Measurements from ENCODE around the gene DGCR2.
A peak's percentile ranks its signal among the peaks of the same experiment; 100 is the strongest.

The DGCR2 gene

GRCh38 chr22:19117111-19117512 lies 5.1 kb downstream of the DGCR2 start:
- Mint-ChIP-seq H3K36me3 (ENCODE audit: low read depth) (peaks cover 7% of the 10 kb centered on the region), H3K4me1 (peaks cover 65% of the 10 kb centered on the region), H3K27ac (no peak overlapping the region), H3K27me3 (ENCODE audit: low read depth) (no peaks in the 10 kb centered on the region), H3K4me3 (peak overlapping the region in 1 of 3 experiments; percentile 53), H3K9me3 (no peaks in the 10 kb centered on the region)
- no peak for TF ChIP-seq CTCF (IDR thresholded peaks at IDR 0.05; ENCODE audit: unreplicated experiment in 3 of 3)

DNA sequence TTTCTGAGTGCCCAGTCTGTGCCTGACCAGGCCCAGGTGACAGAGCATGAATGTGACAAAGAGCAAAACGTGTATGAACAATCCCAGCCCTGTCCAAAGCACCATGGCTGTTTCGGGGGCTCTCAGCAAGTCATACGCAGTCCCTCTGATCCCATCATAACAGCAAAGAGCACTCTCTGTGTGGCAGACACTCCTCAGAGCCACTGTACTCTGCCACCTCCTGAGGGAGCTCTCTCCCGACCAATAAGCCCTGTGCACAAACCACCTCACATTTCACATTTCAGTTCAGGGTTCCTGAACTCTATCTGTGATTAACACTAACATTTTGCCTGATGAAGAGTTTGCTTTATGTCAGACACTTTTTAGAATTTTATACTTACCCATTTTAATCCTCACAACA lies 6.6 kb downstream of the DGCR2 start:
- TF ChIP-seq CTCF (IDR thresholded peaks at IDR 0.05; ENCODE audit: unreplicated experiment in 3 of 3), result no peak
- Mint-ChIP-seq H3K27me3 (ENCODE audit: low read depth) (no peaks in the 10 kb centered on the region), H3K4me1 (peaks cover 64% of the 10 kb centered on the region), H3K4me3 (peak overlapping the region in 1 of 3 experiments; percentile 27), H3K27ac (peak overlapping the region in 2 of 3 experiments; percentile 25 to 63), H3K9me3 (no peaks in the 10 kb centered on the region), H3K36me3 (ENCODE audit: low read depth) (peaks cover 7% of the 10 kb centered on the region)

DNA sequence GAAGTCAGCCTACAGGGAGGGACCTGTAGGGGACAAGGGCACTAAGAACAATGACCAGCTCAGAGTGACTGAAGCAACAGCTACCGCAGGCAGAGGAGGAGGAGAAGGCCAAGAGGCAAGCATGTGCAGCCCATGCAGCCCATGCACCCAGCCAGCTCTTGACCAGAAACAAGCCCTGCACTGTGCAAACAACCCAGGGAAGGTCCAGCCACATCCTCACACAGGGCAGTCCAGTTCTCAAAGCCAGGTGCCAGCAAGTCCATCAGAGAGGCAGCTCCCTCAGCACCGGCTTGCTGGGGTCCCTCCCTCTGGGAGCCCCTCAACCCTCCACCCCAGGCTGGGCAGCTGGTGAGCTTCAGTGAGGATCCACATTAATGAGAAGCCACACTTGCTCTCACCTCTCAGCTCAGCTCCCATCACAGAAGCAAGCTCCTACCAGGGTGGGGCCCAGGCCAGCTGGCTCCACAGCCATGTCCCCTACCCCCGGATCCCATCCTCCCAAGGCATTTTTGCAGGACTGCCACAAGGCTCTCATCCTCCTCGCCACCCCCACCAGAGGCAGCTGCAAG lies 7.1 kb downstream of the DGCR2 start:
- H3K4me3 Mint-ChIP-seq, result peak overlapping the region in 1 of 3 experiments; percentile 30
- no peaks in the 10 kb centered on the region for H3K9me3 Mint-ChIP-seq
- peaks cover 7% of the 10 kb centered on the region for H3K36me3 Mint-ChIP-seq (ENCODE audit: low read depth)
- H3K4me1 Mint-ChIP-seq, result peaks cover 61% of the 10 kb centered on the region
- peak overlapping the region in 2 of 3 experiments; percentile 25 to 63 for H3K27ac Mint-ChIP-seq
- H3K27me3 Mint-ChIP-seq (ENCODE audit: low read depth), result no peaks in the 10 kb centered on the region
- no peak for TF ChIP-seq CTCF (IDR thresholded peaks at IDR 0.05; ENCODE audit: unreplicated experiment in 3 of 3)

- Mint-ChIP-seq H3K27ac (no peak overlapping the region), H3K9me3 (no peaks in the 10 kb centered on the region), H3K4me1 (peaks cover 65% of the 10 kb centered on the region), H3K36me3 (ENCODE audit: low read depth) (peaks cover 7% of the 10 kb centered on the region), H3K4me3 (no peak overlapping the region), H3K27me3 (ENCODE audit: low read depth) (no peaks in the 10 kb centered on the region)
- no peak for TF ChIP-seq CTCF (IDR thresholded peaks at IDR 0.05; ENCODE audit: unreplicated experiment in 3 of 3)
These were observed 8.8 kb downstream of the DGCR2 start for GRCh38 chr22:19113429-19113828.

- Mint-ChIP-seq H3K4me3 (no peak overlapping the region), H3K27me3 (ENCODE audit: low read depth) (no peaks in the 10 kb centered on the region), H3K4me1 (peaks cover 70% of the 10 kb centered on the region), H3K9me3 (no peaks in the 10 kb centered on the region), H3K36me3 (ENCODE audit: low read depth) (peaks cover 10% of the 10 kb centered on the region), H3K27ac (no peak overlapping the region)
- no peak for TF ChIP-seq CTCF (IDR thresholded peaks at IDR 0.05; ENCODE audit: unreplicated experiment in 3 of 3)
These were observed 10.6 kb downstream of the DGCR2 start for GRCh38 chr22:19111584-19111983.

GRCh38 chr22:19111140-19111539 lies 11.1 kb downstream of the DGCR2 start:
- Mint-ChIP-seq H3K9me3 (no peaks in the 10 kb centered on the region), H3K27ac (no peak overlapping the region), H3K27me3 (ENCODE audit: low read depth) (no peaks in the 10 kb centered on the region), H3K36me3 (ENCODE audit: low read depth) (peaks cover 10% of the 10 kb centered on the region), H3K4me1 (peaks cover 69% of the 10 kb centered on the region), H3K4me3 (no peak overlapping the region)
- TF ChIP-seq CTCF (IDR thresholded peaks at IDR 0.05; ENCODE audit: unreplicated experiment in 3 of 3), result no peak
